ENCODE data around the gene GATA2.
A peak's percentile ranks its signal among the peaks of the same experiment; 100 is the strongest.

The GATA2 gene

GRCh38 chr3:128455786-128456748, 36.9 kb downstream of the GATA2 start:
- no peak for ATAC-seq

GRCh38 chr3:128455116-128455515, 37.9 kb downstream of the GATA2 start:
- DNase-seq: no peak
- ATAC-seq: no peak

More at GRCh38 chr3:128455786-128456748, 36.9 kb downstream of the GATA2 start:
- DNase-seq: no peak

GRCh38 chr3:128454310-128454618, 38.7 kb downstream of the GATA2 start:
- ATAC-seq: no peak

GRCh38 chr3:128453501-128454309, 39.3 kb downstream of the GATA2 start:
- DNase-seq (no peak), ATAC-seq (no peak)

More at GRCh38 chr3:128454310-128454618, 38.7 kb downstream of the GATA2 start:
- DNase-seq: no peak

- ATAC-seq (no peak), DNase-seq (no peak)
These were observed 40.2 kb downstream of the GATA2 start for GRCh38 chr3:128452678-128453275.

- ATAC-seq (no peak), DNase-seq (no peak)
These were observed 40.9 kb downstream of the GATA2 start for GRCh38 chr3:128452120-128452519.

GRCh38 chr3:128449111-128449638, 43.8 kb downstream of the GATA2 start:
- ATAC-seq: no peak
- no peak for DNase-seq

- ATAC-seq: no peak
- peak; percentile 10 for DNase-seq
These were observed 44.5 kb downstream of the GATA2 start for GRCh38 chr3:128448491-128448890.

GRCh38 chr3:128447561-128448013, 45.4 kb downstream of the GATA2 start:
- DNase-seq (peak; percentile 72), ATAC-seq (peak; percentile 85)

- ATAC-seq: no peak
- no peak for DNase-seq
These were observed 46.2 kb downstream of the GATA2 start for GRCh38 chr3:128446821-128447220.

- no peak for DNase-seq
These were observed 47.6 kb downstream of the GATA2 start for GRCh38 chr3:128445357-128445756.

GRCh38 chr3:128443771-128444170, 49.2 kb downstream of the GATA2 start:
- DNase-seq (no peak), ATAC-seq (no peak)

More at GRCh38 chr3:128445357-128445756, 47.6 kb downstream of the GATA2 start:
- ATAC-seq: no peak

- ATAC-seq (no peak), DNase-seq (no peak)
These were observed 50.1 kb downstream of the GATA2 start for GRCh38 chr3:128442949-128443348.

- DNase-seq (no peak), ATAC-seq (no peak)
These were observed 50.9 kb downstream of the GATA2 start for GRCh38 chr3:128442070-128442469.

GRCh38 chr3:128439226-128439625, 53.8 kb downstream of the GATA2 start:
- no peak for ATAC-seq
- no peak for DNase-seq

GRCh38 chr3:128438488-128439072, 54.4 kb downstream of the GATA2 start:
- DNase-seq: no peak

GRCh38 chr3:128436214-128436613, 56.8 kb downstream of the GATA2 start:
- DNase-seq: no peak
- no peak for ATAC-seq

More at GRCh38 chr3:128438488-128439072, 54.4 kb downstream of the GATA2 start:
- ATAC-seq: no peak

- ATAC-seq (no peak), DNase-seq (no peak)
These were observed 57.4 kb downstream of the GATA2 start for GRCh38 chr3:128435561-128435960.

- ATAC-seq: no peak
- no peak for DNase-seq
These were observed 57.9 kb downstream of the GATA2 start for GRCh38 chr3:128435058-128435457.

GRCh38 chr3:128434524-128434923, 58.5 kb downstream of the GATA2 start:
- DNase-seq (no peak), ATAC-seq (no peak)

- ATAC-seq (no peak), DNase-seq (no peak)
These were observed 59.2 kb downstream of the GATA2 start for GRCh38 chr3:128433837-128434165.

Data from stimulated activated naive CD8-positive, alpha-beta T cell treated with anti-CD3 and anti-CD28 coated beads, Interleukin-15, Interleukin-2, amounts not matched to agents 100 U/mL and 50 U/mL, for 24 hours (primary cell).